Measurements from ENCODE around the gene SMARCD1. TPM values are rescaled to one million over a fixed set of nuclear protein-coding genes. Genes with fewer than 3 reads are reported as not detected.

The SMARCD1 gene
- total RNA-seq = 19.7 and 32.2 TPM in 2 replicates

DNA sequence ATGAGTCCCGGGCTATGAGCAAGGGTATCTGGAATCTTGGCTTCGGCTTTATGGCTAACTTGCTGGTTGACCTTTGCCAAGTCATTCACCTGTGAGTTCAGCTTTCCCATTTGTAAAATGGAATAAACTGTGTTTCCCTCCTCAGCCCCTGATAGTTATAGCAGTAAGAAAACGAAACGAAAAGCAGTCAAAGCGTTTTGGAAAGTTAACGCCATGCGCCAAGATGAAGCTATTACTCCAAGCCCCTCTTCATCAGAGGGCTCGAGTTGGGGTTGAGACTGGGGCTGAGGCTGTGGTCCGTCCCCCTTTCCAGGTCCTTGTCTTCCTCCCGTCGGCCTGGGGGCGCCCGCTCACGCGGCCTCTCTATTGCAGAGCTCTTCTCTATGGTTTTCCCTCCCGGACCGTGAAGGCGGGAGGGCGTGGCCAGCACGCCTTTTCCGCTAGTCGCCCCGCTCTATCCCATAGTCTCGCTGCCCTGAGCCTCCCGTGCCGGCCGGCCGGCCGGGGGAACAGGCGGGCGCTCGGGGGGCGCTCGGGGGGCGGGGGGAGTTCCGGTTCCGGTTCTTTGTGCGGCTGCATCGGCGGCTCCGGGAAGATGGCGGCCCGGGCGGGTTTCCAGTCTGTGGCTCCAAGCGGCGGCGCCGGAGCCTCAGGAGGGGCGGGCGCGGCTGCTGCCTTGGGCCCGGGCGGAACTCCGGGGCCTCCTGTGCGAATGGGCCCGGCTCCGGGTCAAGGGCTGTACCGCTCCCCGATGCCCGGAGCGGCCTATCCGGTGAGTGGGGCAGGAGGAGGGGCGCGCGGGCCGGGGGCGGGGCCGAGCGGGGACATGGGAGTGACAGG is at the start of gene SMARCD1:
Gene SMARCD1, plus strand, starts transcription at position 568 of the 840 bp plus-strand sequence. Its CDS starts 28 bp downstream, at position 596.

GRCh38 chr12:50057000-50057841 is 27.9 kb upstream of the SMARCD1 start, which contains the start of gene ASIC1:
Gene ASIC1 (plus strand): TSS chr12:50057596. CDS start chr12:50058767, 1,171 bp downstream.

GRCh38 chr12:50103767-50104321 is 18.7 kb downstream of the SMARCD1 start, which contains the start of gene GPD1:
Gene GPD1 (plus strand): TSS chr12:50104008. CDS start chr12:50104051, 43 bp downstream.

GRCh38 chr12:50111693-50112455 is 26.7 kb downstream of the SMARCD1 start, which contains the start of gene COX14:
Gene COX14 (plus strand): TSS chr12:50112236. CDS start chr12:50120044, 7,808 bp downstream.

Other genes with a start within 250 kb of the SMARCD1 start
- gene BCDIN3D, start 242.2 kb upstream of the SMARCD1 start, total RNA-seq = 4.2 and 5.1 TPM in 2 replicates
- 0.77 and 1.7 TPM in 2 replicates for gene FAIM2, start 181.4 kb upstream of the SMARCD1 start, total RNA-seq
- gene AQP2, start 134.6 kb upstream of the SMARCD1 start, total RNA-seq = not detected in 2 replicates
- 0.19 TPM in 1 of 2 replicates, not detected in the other for gene AQP5, start 123.5 kb upstream of the SMARCD1 start, total RNA-seq
- gene AQP6, start 112.4 kb upstream of the SMARCD1 start, total RNA-seq = under 0.01 TPM in 1 of 2 replicates, not detected in the other
- gene RACGAP1, start 59.8 kb upstream of the SMARCD1 start, total RNA-seq = 27.1 and 123 TPM in 2 replicates
- gene ASIC1, start 27.7 kb upstream of the SMARCD1 start, total RNA-seq = 0.58 and 0.85 TPM in 2 replicates
- under 0.01 and 0.56 TPM in 2 replicates for gene GPD1, start 18.7 kb downstream of the SMARCD1 start, total RNA-seq
- 44.7 and 51.9 TPM in 2 replicates for gene COX14, start 26.9 kb downstream of the SMARCD1 start, total RNA-seq
- 32.1 and 44.3 TPM in 2 replicates for gene CERS5, start 82.0 kb downstream of the SMARCD1 start, total RNA-seq
- gene LIMA1, start 198.2 kb downstream of the SMARCD1 start, total RNA-seq = 113 and 140 TPM in 2 replicates